ENCODE data around the gene PPP1R9B. TPM values are rescaled to one million over a fixed set of nuclear protein-coding genes. Genes with fewer than 3 reads are reported as not detected.

The PPP1R9B gene
- total RNA-seq, 1 donor, result 53.0 TPM

GRCh38 chr17:50087912-50088405, 62.5 kb downstream of the PPP1R9B start:
- H3K9me3 ChIP-seq (ENCODE audit: low read depth, low read length), result no peaks in the 10 kb centered on the region
- H3K4me3 ChIP-seq (ENCODE audit: low read length), result no peak overlapping the region
- H3K4me1 ChIP-seq (ENCODE audit: insufficient read depth, low read length), result no peaks in the 10 kb centered on the region
- H3K27me3 ChIP-seq (ENCODE audit: insufficient read depth, low read length), result no peaks in the 10 kb centered on the region

- no peaks in the 10 kb centered on the region for H3K9me3 ChIP-seq (ENCODE audit: low read depth, low read length)
- H3K27me3 ChIP-seq (ENCODE audit: insufficient read depth, low read length), result no peaks in the 10 kb centered on the region
- H3K4me3 ChIP-seq (ENCODE audit: low read length), result no peak overlapping the region
- H3K4me1 ChIP-seq (ENCODE audit: insufficient read depth, low read length), result no peaks in the 10 kb centered on the region
These were observed 63.1 kb downstream of the PPP1R9B start for GRCh38 chr17:50087246-50087911.

Other genes with a start within 250 kb of the PPP1R9B start
- gene DLX4, start 181.5 kb downstream of the PPP1R9B start, total RNA-seq, result 0.10 TPM
- gene DLX3, start 155.5 kb downstream of the PPP1R9B start, total RNA-seq, result not detected
- gene ITGA3, start 94.6 kb downstream of the PPP1R9B start, total RNA-seq, result 1.7 TPM
- 10.1 TPM for gene PDK2, start 55.3 kb downstream of the PPP1R9B start, total RNA-seq
- 0.63 TPM for gene SAMD14, start 20.5 kb downstream of the PPP1R9B start, total RNA-seq
- gene SGCA, start 15.3 kb upstream of the PPP1R9B start, total RNA-seq, result not detected
- gene COL1A1, start 51.0 kb upstream of the PPP1R9B start, total RNA-seq, result 2.9 TPM
- not detected for gene TMEM92, start 123.8 kb upstream of the PPP1R9B start, total RNA-seq
- gene XYLT2, start 195.4 kb upstream of the PPP1R9B start, total RNA-seq, result 6.8 TPM
- 17.1 TPM for gene MRPL27, start 222.5 kb upstream of the PPP1R9B start, total RNA-seq
- 0.52 TPM for gene EME1, start 222.6 kb upstream of the PPP1R9B start, total RNA-seq
- gene LRRC59, start 246.8 kb upstream of the PPP1R9B start, total RNA-seq, result 59.2 TPM